Uterus (tissue), 4 donors: ENCODE data around the gene BBX. TPM values are rescaled to one million over a fixed set of nuclear protein-coding genes. Genes with fewer than 3 reads are reported as not detected.

Experiments used
- DNase-seq, 2 donors: peaks; one replicate each; pipeline ENCODE4 v3.0.0-alpha.2; 2019 to 2020
- H3K27ac ChIP-seq, 2 donors: fragments of 200-600 bp; sonication (generic); 1 replicate in 1 of 2; 2 replicates in 1 of 2; pipeline ENCODE4 v1.5.1; 2016 to 2018
- H3K27me3 ChIP-seq, 2 donors: fragments of 200-600 bp; sonication (generic); one replicate each; pipeline ENCODE4 v1.5.1; 2018 to 2019; ENCODE audit warnings: control low read depth in 1 of 2
- H3K36me3 ChIP-seq, 2 donors: fragments of 200-600 bp; sonication (generic); one replicate each; pipeline ENCODE4 v1.5.1; 2019; ENCODE audit warnings: control low read depth in 1 of 2
- H3K4me1 ChIP-seq, 2 donors: fragments of 200-600 bp; sonication (generic); one replicate each; pipeline ENCODE4 v1.5.1; 2018 to 2019; ENCODE audit warnings: control low read depth in 1 of 2
- H3K4me3 ChIP-seq, 2 donors: fragments of 200-600 bp; sonication (generic); 1 replicate in 1 of 2; 2 replicates in 1 of 2; pipeline ENCODE4 v1.5.1; 2018 to 2019; ENCODE audit warnings: mild to moderate bottlenecking in 1 of 2
- H3K9me3 ChIP-seq, 2 donors: fragments of 200-600 bp; sonication (generic); one replicate each; pipeline ENCODE4 v1.5.1; 2019; ENCODE audit warnings: control low read depth in 1 of 2
- POLR2A ChIP-seq, 2 donors: fragments of 450-650 bp; IDR thresholded peaks; one replicate each; pipeline ENCODE4 v1.6.1; 2016; ENCODE audit warnings: antibody characterized with exemption in 2 of 2, mild to moderate bottlenecking in 1 of 2, moderate library complexity in 1 of 2
- intact Hi-C: fragments of 100-400 bp; cut with DNase I; formaldehyde crosslinking; loops from one replicate; pipeline ENCODE4 v1.15.1; 2023; ENCODE audit warnings: low total_unique reads
- total RNA-seq, 4 donors: library from RNA; depleted of rRNA in 3 of 4; stranded (reverse); fragments of >200 nt in 3 of 4; gene quantifications; one replicate each; pipeline versions ENCODE4 v1.1.0 to v1.2.4, GENCODE V29; 2014 to 2023
- TF ChIP-seq, protein P1 (sequence below), 4 experiments: fragments of 200-600 bp in 2 of 4; fragments of 450-650 bp in 2 of 4; sonication (generic) in 2 of 4; IDR thresholded peaks; one replicate each; pipeline ENCODE4 v1.5.1; 2016 to 2019; ENCODE audit warnings: antibody characterized with exemption in 4 of 4, mild to moderate bottlenecking in 2 of 4, moderate library complexity in 1 of 4
- donor health status: DM: yes; HTN: yes; CAD: no.

Gene BBX
- total RNA-seq, 4 donors from 2014 or later = 21.5 to 106 (median 63.8) TPM

DNA sequence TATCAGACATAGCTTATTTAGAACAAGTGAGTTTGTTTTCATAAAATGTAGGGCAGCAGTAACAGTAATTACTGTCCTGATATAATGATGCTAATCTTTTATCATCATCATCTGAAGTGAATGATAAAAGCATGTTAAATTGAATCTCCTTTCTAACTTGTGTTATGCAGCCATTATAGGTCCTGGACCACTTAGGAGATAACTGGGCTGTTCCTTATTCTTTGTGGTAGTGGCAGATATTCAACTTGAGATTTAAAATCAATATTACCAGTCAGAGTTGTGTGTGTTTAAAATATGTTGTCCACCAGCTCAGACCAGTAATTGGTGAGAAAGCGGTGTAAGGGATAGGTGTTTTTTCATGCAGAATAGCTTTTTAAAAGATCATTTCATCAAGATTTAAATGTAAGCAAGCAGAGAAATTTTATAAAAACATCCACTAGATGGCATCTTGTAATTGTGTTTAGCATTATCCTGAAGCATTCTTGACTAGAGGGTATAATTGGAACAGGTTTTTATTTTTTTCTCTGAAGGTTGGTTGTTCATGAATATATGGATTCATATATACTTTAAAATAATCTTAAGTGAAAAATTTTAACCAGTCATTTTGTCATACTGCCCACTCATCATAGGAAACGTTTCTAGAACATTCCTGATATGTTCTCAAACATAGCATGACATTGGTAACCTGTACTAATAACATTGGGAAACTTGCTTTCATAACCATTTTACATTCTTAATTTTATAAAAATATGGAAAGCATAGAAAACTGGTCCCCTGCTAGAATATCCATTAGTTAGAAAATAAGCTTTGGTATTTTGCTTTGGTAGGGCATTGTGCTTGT lies 153.9 kb downstream of the BBX start:
- TF ChIP-seq POLR2A (IDR thresholded peaks at IDR 0.05) = no peak
- TF ChIP-seq, protein P1, sequence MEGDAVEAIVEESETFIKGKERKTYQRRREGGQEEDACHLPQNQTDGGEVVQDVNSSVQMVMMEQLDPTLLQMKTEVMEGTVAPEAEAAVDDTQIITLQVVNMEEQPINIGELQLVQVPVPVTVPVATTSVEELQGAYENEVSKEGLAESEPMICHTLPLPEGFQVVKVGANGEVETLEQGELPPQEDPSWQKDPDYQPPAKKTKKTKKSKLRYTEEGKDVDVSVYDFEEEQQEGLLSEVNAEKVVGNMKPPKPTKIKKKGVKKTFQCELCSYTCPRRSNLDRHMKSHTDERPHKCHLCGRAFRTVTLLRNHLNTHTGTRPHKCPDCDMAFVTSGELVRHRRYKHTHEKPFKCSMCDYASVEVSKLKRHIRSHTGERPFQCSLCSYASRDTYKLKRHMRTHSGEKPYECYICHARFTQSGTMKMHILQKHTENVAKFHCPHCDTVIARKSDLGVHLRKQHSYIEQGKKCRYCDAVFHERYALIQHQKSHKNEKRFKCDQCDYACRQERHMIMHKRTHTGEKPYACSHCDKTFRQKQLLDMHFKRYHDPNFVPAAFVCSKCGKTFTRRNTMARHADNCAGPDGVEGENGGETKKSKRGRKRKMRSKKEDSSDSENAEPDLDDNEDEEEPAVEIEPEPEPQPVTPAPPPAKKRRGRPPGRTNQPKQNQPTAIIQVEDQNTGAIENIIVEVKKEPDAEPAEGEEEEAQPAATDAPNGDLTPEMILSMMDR (IDR thresholded peaks at IDR 0.05) = peak; percentile 33 to 48 (median 43)
- Histone ChIP-seq H3K27me3 (no peaks in the 10 kb centered on the region), H3K9me3 (no peaks in the 10 kb centered on the region), H3K27ac (no peak overlapping the region), H3K4me1 (no peaks in the 10 kb centered on the region), H3K4me3 (no peak overlapping the region), H3K36me3 (no peaks in the 10 kb centered on the region)
- no peak for DNase-seq
- intact Hi-C loops = no loop called here

DNA sequence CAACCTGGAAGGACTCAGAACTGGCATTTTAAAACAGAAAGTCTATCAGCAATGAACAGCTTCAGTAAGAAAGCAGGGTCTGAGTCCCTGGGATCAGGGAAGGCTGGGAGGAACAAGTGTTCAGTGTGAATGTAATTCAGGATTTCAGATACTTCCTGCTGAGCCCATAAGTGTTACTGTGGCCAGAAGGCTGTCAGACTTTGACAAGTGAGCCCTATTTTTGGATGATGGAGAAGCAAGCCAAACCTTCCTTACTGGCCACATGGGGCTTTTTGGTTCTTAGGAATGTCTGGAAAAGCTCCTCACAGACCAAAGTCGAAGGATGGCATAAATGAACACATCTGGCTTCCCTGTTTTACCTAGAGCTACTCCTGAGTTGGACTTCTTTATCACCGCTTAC lies 157.2 kb downstream of the BBX start:
- Histone ChIP-seq H3K4me1 (no peaks in the 10 kb centered on the region), H3K27me3 (no peaks in the 10 kb centered on the region), H3K9me3 (no peaks in the 10 kb centered on the region), H3K36me3 (no peaks in the 10 kb centered on the region), H3K27ac (no peak overlapping the region), H3K4me3 (no peak overlapping the region)
- intact Hi-C loops = no loop called here
- no peak for DNase-seq
- TF ChIP-seq POLR2A (IDR thresholded peaks at IDR 0.05) = no peak
- TF ChIP-seq, protein P1 (IDR thresholded peaks at IDR 0.05) = no peak

DNA sequence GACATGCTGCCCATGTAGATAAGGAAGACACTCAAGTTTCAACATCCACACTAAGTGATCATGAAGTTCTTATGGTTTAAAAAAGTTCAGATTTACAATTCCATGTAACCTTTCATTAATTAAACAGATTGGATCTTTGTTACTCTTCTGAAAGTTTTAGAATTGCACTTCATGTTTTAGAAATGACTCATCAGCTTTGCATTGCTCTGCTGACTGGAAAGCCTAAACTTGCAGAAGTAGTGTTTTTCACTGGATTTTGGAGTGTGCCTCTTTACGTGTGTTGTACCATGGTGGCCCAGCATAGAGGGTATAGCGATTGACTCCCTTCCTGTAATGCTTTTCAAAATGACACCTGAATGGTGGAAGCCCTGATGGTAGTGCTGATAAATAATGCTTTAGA lies 157.9 kb downstream of the BBX start:
- intact Hi-C loops = no loop called here
- H3K36me3 ChIP-seq = no peaks in the 10 kb centered on the region
- no peak overlapping the region for H3K27ac ChIP-seq
- H3K4me1 ChIP-seq = no peaks in the 10 kb centered on the region
- no peak overlapping the region for H3K4me3 ChIP-seq
- H3K9me3 ChIP-seq = no peaks in the 10 kb centered on the region
- TF ChIP-seq POLR2A (IDR thresholded peaks at IDR 0.05) = no peak
- no peaks in the 10 kb centered on the region for H3K27me3 ChIP-seq
- no peak for DNase-seq

DNA sequence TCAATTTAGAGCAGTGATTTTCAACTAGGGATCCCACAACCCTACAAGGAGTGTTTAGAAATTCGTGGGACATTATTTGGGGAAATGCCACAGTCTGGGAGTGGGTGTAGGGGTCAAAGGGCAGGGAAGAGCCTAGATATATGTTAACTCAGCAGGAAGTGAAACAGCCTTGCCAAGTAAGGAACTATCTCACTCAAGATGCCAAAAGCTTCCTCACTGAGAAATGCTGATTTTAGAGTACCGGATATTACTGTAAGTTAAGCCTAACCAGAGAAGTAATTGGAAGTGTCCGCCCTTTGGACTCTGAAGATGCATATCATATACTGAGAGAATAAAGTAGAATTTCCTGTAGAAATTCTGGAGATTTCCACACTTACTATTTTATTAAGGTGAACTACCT lies 158.6 kb downstream of the BBX start:
- H3K4me1 ChIP-seq = no peaks in the 10 kb centered on the region
- H3K9me3 ChIP-seq = no peaks in the 10 kb centered on the region
- intact Hi-C loops = no loop called here
- no peak overlapping the region for H3K27ac ChIP-seq
- no peak overlapping the region for H3K4me3 ChIP-seq
- no peak for DNase-seq
- H3K27me3 ChIP-seq = no peaks in the 10 kb centered on the region
- no peaks in the 10 kb centered on the region for H3K36me3 ChIP-seq
- TF ChIP-seq, protein P1 (IDR thresholded peaks at IDR 0.05) = no peak
- no peak for TF ChIP-seq POLR2A (IDR thresholded peaks at IDR 0.05)

DNA sequence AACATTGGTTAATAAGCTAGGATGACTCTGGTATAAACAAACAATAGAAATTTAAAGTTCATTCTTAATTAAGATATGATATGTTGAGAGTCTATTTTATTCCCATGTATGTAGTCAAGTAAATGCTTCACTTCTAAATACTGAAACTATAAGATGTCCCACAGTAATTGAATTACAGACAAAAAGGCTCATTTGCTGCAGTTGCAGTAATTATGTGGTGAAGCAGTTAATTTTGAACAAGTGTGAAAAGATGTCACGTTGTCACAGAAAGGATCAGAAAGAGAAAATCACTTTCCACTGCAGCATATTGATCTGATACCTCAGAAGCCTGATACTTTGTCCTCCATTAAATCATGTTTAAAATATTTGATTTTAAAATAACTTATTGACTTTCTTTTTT lies 159.8 kb downstream of the BBX start:
- H3K9me3 ChIP-seq = no peaks in the 10 kb centered on the region
- no peak overlapping the region for H3K4me3 ChIP-seq
- intact Hi-C loops = no loop called here
- no peaks in the 10 kb centered on the region for H3K4me1 ChIP-seq
- DNase-seq = no peak
- H3K27ac ChIP-seq = no peak overlapping the region
- no peaks in the 10 kb centered on the region for H3K27me3 ChIP-seq
- TF ChIP-seq, protein P1 (IDR thresholded peaks at IDR 0.05) = no peak
- TF ChIP-seq POLR2A (IDR thresholded peaks at IDR 0.05) = no peak
- H3K36me3 ChIP-seq = no peaks in the 10 kb centered on the region
